K562 (cell line): ENCODE measurements around the gene LAPTM5. TPM values are rescaled to one million over a fixed set of nuclear protein-coding genes. Genes with fewer than 3 reads are reported as not detected.

Experiments
- ARID2 ChIP-seq: fragments of 450-650 bp; IDR thresholded peaks from 2 replicates; pipeline ENCODE4 v1.6.1; 2017; ENCODE audit warnings: antibody characterized with exemption, mild to moderate bottlenecking
- BCL6 ChIP-seq: fragments of 250-450 bp; sonication (Bioruptor Pico); IDR thresholded peaks from 2 replicates; pipeline ENCODE4 v1.4.0; 2020
- CREB3L1 ChIP-seq: fragments of 450-650 bp; IDR thresholded peaks from 2 replicates; pipeline ENCODE4 v1.6.1; 2014; ENCODE audit warnings: low read depth, mild to moderate bottlenecking, moderate library complexity, borderline replicate concordance
- DEAF1 ChIP-seq: fragments of 450-650 bp; formaldehyde crosslinking; IDR thresholded peaks from 2 replicates; pipeline ENCODE4 v1.4.0; 2020; ENCODE audit warnings: mild to moderate bottlenecking, moderate library complexity
- HDAC2 ChIP-seq: fragments of 450-650 bp; IDR thresholded peaks from 2 replicates; pipeline ENCODE4 v1.6.1; 2016; ENCODE audit warnings: mild to moderate bottlenecking
- HNRNPUL1 ChIP-seq: fragments of 200-400 bp; formaldehyde crosslinking; IDR thresholded peaks from 2 replicates; pipeline ENCODE4 v1.6.1; 2017; ENCODE audit warnings: low read length
- ID3 ChIP-seq, 2 experiments: fragments of 250-450 bp in 1 of 2; fragments of 450-650 bp in 1 of 2; sonication (Bioruptor Pico) in 1 of 2; IDR thresholded peaks; 2 replicates each; pipeline versions ENCODE4 v1.6.1 to v1.8.0; 2016 to 2021; ENCODE audit warnings: mild to moderate bottlenecking in 2 of 2, moderate library complexity in 2 of 2, missing compliant biosample characterization in 1 of 2, missing genetic modification characterization in 1 of 2
- NEUROD1 ChIP-seq: fragments of 150-350 bp; IDR thresholded peaks from 2 replicates; pipeline ENCODE4 v1.6.1; 2014; ENCODE audit warnings: borderline replicate concordance, low read length, low read depth; ENCODE audit not compliant: partially characterized antibody
- NR2F6 ChIP-seq: fragments of 450-650 bp; formaldehyde crosslinking; IDR thresholded peaks from 2 replicates; pipeline ENCODE4 v1.4.0; 2020; ENCODE audit warnings: mild to moderate bottlenecking
- POLR2AphosphoS2 ChIP-seq: IDR thresholded peaks from 2 replicates; pipeline ENCODE4 v1.6.1; 2012; ENCODE audit warnings: low read length, improper control_type of control experiment
- PTBP1 ChIP-seq: fragments of 200-400 bp; formaldehyde crosslinking; IDR thresholded peaks from 2 replicates; pipeline ENCODE4 v1.6.1; 2017; ENCODE audit warnings: low read depth, low read length
- SIN3B ChIP-seq: fragments of 450-650 bp; IDR thresholded peaks from 2 replicates; pipeline ENCODE4 v1.6.1; 2017; ENCODE audit warnings: low read depth, mild to moderate bottlenecking, moderate library complexity
- ZBTB43 ChIP-seq: sonication (generic); formaldehyde crosslinking; IDR thresholded peaks from 2 replicates; pipeline ENCODE4 v1.8.0; 2023; ENCODE audit warnings: mild to moderate bottlenecking, missing genetic modification reagents
- ZC3H4 ChIP-seq: sonication (generic); formaldehyde crosslinking; IDR thresholded peaks from 2 replicates; pipeline ENCODE4 v1.9.0; 2021; ENCODE audit warnings: missing genetic modification reagents, borderline replicate concordance
- ZHX1 ChIP-seq: fragments of 150-350 bp; conservative IDR thresholded peaks from 2 replicates; pipeline ENCODE4 v1.6.1; 2014; ENCODE audit warnings: low read length
- ZNF12 ChIP-seq: sonication (generic); formaldehyde crosslinking; IDR thresholded peaks from 2 replicates; pipeline ENCODE4 v1.4.0; 2020; ENCODE audit warnings: mild to moderate bottlenecking, missing genetic modification reagents
- ZNF316 ChIP-seq: fragments of 450-650 bp; IDR thresholded peaks from 2 replicates; pipeline ENCODE4 v1.6.1; 2016
- ZNF655 ChIP-seq: fragments of 250-450 bp; sonication (Bioruptor Pico); IDR thresholded peaks from 2 replicates; pipeline ENCODE4 v1.5.0; 2021
- polyA plus RNA-seq, 8 experiments: library from polyadenylated mRNA; depleted of rRNA in 4 of 8; stranded (reverse) in 5 of 8; unstranded in 3 of 8; fragments of >200 nt; fragmentation: Nextera tagmentation in 2 of 8; fragmentation: Illumina TruSeq in 1 of 8; extraction: Ambion mirVana in 2 of 8; extraction: Trizol in 1 of 8; gene quantifications; 2 replicates each; pipeline versions ENCODE4 v1.2.1 to v1.2.3, GENCODE V29; 2011 to 2014; ENCODE audit warnings: inconsistent platforms in 1 of 8, missing spikeins in 1 of 8
- total RNA-seq, 7 experiments: library from RNA; depleted of rRNA in 6 of 7; stranded (reverse); fragments of >200 nt in 6 of 7; fragmentation: Illumina TruSeq in 2 of 7; extraction: Trizol in 2 of 7; gene quantifications; 2 replicates each; pipeline versions ENCODE4 v1.2.1 to v1.2.3, GENCODE V29; 2011 to 2021; ENCODE audit warnings: low replicate concordance in 1 of 7

LAPTM5 gene
- total and polyA plus RNA-seq, 9 of the 15 experiments (the other 6 are each of a cell fraction or from before 2014, with no cell fraction given), result 2.4 to 47.3 (median 20.3) TPM

- no peak for TF ChIP-seq ZNF655
- 0 out of 2 replicates have a peak, but pooled peaks have one; percentile 4 for TF ChIP-seq NR2F6 (CRISPR knock-in tag)
- TF ChIP-seq POLR2AphosphoS2, result peak; percentile 18; the same call in 1 of the 2 replicates
- TF ChIP-seq ZNF12 (CRISPR knock-in tag), result no peak
- no peak; the same call in 1 of the 2 replicates for TF ChIP-seq PTBP1
- peak; percentile 99; the same call in 1 of the 2 replicates for TF ChIP-seq DEAF1 (CRISPR knock-in tag)
- peak; percentile 95; the same call in 1 of the 2 replicates for TF ChIP-seq ARID2
- TF ChIP-seq ZNF316, result no peak
- 0 out of 2 replicates have a peak, but pooled peaks have one; percentile 40 for TF ChIP-seq SIN3B
- TF ChIP-seq ZBTB43 (CRISPR knock-in tag), result 0 out of 2 replicates have a peak, but pooled peaks have one; percentile 76
- TF ChIP-seq HNRNPUL1, result no peak; the same call in 1 of the 2 replicates
- no peak for TF ChIP-seq HDAC2
- TF ChIP-seq ZC3H4 (CRISPR knock-in tag), result no peak
- TF ChIP-seq BCL6 (CRISPR knock-in tag), result no peak
- TF ChIP-seq ZHX1, result no peak
- TF ChIP-seq ID3 (CRISPR knock-in tag; IDR thresholded peaks at IDR 0.05), result no peak
- no peak for TF ChIP-seq ID3 (tag; IDR thresholded peaks at IDR 0.05)
- no peak for TF ChIP-seq CREB3L1
- peak; percentile 57 for TF ChIP-seq NEUROD1
Observed at GRCh38 chr1:30719406-30720270, 37.9 kb downstream of the LAPTM5 start (continued).
